GM12891 (cell line): Measurements from ENCODE around the gene ZNF285.

Experiments
- POLR2A ChIP-seq: IDR thresholded peaks from 2 replicates; pipeline ENCODE4 v1.6.1; 2011; ENCODE audit warnings: low read depth, low read length, control low read depth
- POLR2AphosphoS5 ChIP-seq: IDR thresholded peaks from 2 replicates; pipeline ENCODE4 v1.6.1; 2011; ENCODE audit warnings: low read depth, low read length, control low read depth
- POU2F2 ChIP-seq: IDR thresholded peaks from 2 replicates; pipeline ENCODE4 v1.6.1; 2011; ENCODE audit warnings: low read depth, mild to moderate bottlenecking, control low read depth, low read length, moderate library complexity

DNA sequence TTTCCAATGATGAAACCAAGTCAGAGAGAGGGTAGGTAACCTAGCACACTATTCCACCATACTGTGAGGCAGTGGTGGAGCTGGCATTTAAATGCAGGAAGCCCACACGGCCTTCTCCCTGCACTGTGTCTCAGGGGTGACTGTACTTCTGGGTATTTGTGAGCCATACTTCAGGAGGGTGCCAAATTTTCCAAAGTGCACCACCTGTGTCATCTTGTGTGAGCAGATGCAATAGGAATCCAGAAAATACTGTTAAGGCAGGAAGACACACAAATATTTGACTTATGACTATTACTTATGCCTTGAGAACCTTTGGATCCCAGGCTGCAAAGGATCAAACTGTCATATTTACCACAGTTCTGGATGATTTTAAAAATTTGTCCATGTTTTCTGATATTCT is 29.5 kb upstream of the ZNF285 start:
- TF ChIP-seq POLR2A (no peak), POLR2AphosphoS5 (no peak), POU2F2 (no peak)
